T-helper 9 cell (primary cell): ENCODE measurements around the gene TFPT.

Experiments
- DNase-seq: peaks from one replicate; pipeline ENCODE4 v3.0.0-alpha.2; 2020

TFPT gene

GRCh38 chr19:54069470-54069869, 46.0 kb downstream of the TFPT start:
- no peak for DNase-seq

- DNase-seq, result no peak
Observed at GRCh38 chr19:54063350-54064116, 51.9 kb downstream of the TFPT start, which contains the start of gene VSTM1. Gene VSTM1 (minus strand): TSS chr19:54063897. CDS start chr19:54063777, 120 bp downstream.

GRCh38 chr19:54062643-54063042, 52.8 kb downstream of the TFPT start:
- DNase-seq, result no peak
